H1 (cell line): ENCODE data around the gene TMCC3. TPM values are rescaled to one million over a fixed set of nuclear protein-coding genes. Genes with fewer than 3 reads are reported as not detected.

Experiments used
- BCL11A ChIP-seq, 2 experiments: IDR thresholded peaks; one replicate each; pipeline ENCODE4 v1.6.1; 2011; ENCODE audit warnings: low read depth in 2 of 2, low read length in 2 of 2, mild to moderate bottlenecking in 2 of 2
- CBX8 ChIP-seq: fragments of 300-800, 300-1000 bp; sonication (generic); IDR thresholded peaks from 2 replicates; pipeline ENCODE4 v1.7.1; 2016; ENCODE audit warnings: low read depth, low read length, borderline replicate concordance
- GTF2F1 ChIP-seq: IDR thresholded peaks from 2 replicates; pipeline ENCODE4 v1.6.1; 2012; ENCODE audit warnings: low read depth, low read length, improper control_type of control experiment, borderline replicate concordance
- JUND ChIP-seq: IDR thresholded peaks from 2 replicates; pipeline ENCODE4 v1.6.1; 2011; ENCODE audit warnings: mild to moderate bottlenecking, improper control_type of control experiment, low read length
- NANOG ChIP-seq: IDR thresholded peaks from 2 replicates; pipeline ENCODE4 v1.6.1; 2011; ENCODE audit warnings: low read length, low read depth, mild to moderate bottlenecking, inconsistent platforms; ENCODE audit not compliant: insufficient read depth, poor library complexity, severe bottlenecking
- RBBP5 ChIP-seq: IDR thresholded peaks from 2 replicates; pipeline ENCODE4 v1.7.1; 2012; ENCODE audit warnings: low read depth, mild to moderate bottlenecking, inconsistent platforms, low read length, moderate library complexity, borderline replicate concordance
- RNF2 ChIP-seq: fragments of 200-900, 300-1000 bp; sonication (generic); IDR thresholded peaks from 2 replicates; pipeline ENCODE4 v1.7.1; 2016; ENCODE audit warnings: borderline replicate concordance, low read depth, mild to moderate bottlenecking, antibody characterized with exemption, low read length; ENCODE audit not compliant: poor library complexity, severe bottlenecking; ENCODE audit errors: missing control alignments
- SAP30 ChIP-seq: fragments of 300-600 bp; sonication (generic); IDR thresholded peaks from 2 replicates; pipeline ENCODE4 v1.7.1; 2012; ENCODE audit warnings: low read length, moderate library complexity, mild to moderate bottlenecking, inconsistent platforms; ENCODE audit not compliant: insufficient read depth, insufficient replicate concordance
- SP4 ChIP-seq: IDR thresholded peaks from 2 replicates; pipeline ENCODE4 v1.6.1; 2012; ENCODE audit warnings: low read length, inconsistent platforms
- SRF ChIP-seq: IDR thresholded peaks from 2 replicates; pipeline ENCODE4 v1.6.1; 2011; ENCODE audit warnings: mild to moderate bottlenecking, low read depth, low read length, moderate library complexity
- TEAD4 ChIP-seq: IDR thresholded peaks from 2 replicates; pipeline ENCODE4 v1.6.1; 2012; ENCODE audit warnings: low read depth, low read length, inconsistent platforms, mixed read lengths
- polyA plus RNA-seq, 7 experiments: library from polyadenylated mRNA; depleted of rRNA in 3 of 7; stranded (reverse) in 5 of 7; unstranded in 2 of 7; fragments of >200 nt in 5 of 7; fragments of 200-250 nt in 2 of 7; gene quantifications; 1 replicate in 5 of 7; 2 replicates in 1 of 7; 4 replicates in 1 of 7; pipeline versions ENCODE4 v1.2.1 to v1.2.3, GENCODE V29; 2011 to 2013; ENCODE audit warnings: missing spikeins in 2 of 7, mixed read lengths in 2 of 7
- total RNA-seq: library from RNA; stranded (reverse); fragmentation: NEBNext Ultra II Directional; extraction: Animal tissue kit (Norgen Biotek cat#: 25700); gene quantifications from 2 replicates; pipeline ENCODE4 v1.2.1, GENCODE V29; 2021
- TF ChIP-seq, protein P1 (sequence below): fragments of 300-600 bp; sonication (generic); IDR thresholded peaks from 2 replicates; pipeline ENCODE4 v1.7.1; 2012; ENCODE audit warnings: low read length, moderate library complexity, mild to moderate bottlenecking, inconsistent platforms; ENCODE audit not compliant: insufficient replicate concordance

The TMCC3 gene
- total and polyA plus RNA-seq, 2 of the 8 experiments (the other 6 are each of a cell fraction or from before 2014, with no cell fraction given), result 1.7 to 4.1 TPM

GRCh38 chr12:94689646-94690036, 39.3 kb upstream of the TMCC3 start (continued):
- TF ChIP-seq, protein P1, sequence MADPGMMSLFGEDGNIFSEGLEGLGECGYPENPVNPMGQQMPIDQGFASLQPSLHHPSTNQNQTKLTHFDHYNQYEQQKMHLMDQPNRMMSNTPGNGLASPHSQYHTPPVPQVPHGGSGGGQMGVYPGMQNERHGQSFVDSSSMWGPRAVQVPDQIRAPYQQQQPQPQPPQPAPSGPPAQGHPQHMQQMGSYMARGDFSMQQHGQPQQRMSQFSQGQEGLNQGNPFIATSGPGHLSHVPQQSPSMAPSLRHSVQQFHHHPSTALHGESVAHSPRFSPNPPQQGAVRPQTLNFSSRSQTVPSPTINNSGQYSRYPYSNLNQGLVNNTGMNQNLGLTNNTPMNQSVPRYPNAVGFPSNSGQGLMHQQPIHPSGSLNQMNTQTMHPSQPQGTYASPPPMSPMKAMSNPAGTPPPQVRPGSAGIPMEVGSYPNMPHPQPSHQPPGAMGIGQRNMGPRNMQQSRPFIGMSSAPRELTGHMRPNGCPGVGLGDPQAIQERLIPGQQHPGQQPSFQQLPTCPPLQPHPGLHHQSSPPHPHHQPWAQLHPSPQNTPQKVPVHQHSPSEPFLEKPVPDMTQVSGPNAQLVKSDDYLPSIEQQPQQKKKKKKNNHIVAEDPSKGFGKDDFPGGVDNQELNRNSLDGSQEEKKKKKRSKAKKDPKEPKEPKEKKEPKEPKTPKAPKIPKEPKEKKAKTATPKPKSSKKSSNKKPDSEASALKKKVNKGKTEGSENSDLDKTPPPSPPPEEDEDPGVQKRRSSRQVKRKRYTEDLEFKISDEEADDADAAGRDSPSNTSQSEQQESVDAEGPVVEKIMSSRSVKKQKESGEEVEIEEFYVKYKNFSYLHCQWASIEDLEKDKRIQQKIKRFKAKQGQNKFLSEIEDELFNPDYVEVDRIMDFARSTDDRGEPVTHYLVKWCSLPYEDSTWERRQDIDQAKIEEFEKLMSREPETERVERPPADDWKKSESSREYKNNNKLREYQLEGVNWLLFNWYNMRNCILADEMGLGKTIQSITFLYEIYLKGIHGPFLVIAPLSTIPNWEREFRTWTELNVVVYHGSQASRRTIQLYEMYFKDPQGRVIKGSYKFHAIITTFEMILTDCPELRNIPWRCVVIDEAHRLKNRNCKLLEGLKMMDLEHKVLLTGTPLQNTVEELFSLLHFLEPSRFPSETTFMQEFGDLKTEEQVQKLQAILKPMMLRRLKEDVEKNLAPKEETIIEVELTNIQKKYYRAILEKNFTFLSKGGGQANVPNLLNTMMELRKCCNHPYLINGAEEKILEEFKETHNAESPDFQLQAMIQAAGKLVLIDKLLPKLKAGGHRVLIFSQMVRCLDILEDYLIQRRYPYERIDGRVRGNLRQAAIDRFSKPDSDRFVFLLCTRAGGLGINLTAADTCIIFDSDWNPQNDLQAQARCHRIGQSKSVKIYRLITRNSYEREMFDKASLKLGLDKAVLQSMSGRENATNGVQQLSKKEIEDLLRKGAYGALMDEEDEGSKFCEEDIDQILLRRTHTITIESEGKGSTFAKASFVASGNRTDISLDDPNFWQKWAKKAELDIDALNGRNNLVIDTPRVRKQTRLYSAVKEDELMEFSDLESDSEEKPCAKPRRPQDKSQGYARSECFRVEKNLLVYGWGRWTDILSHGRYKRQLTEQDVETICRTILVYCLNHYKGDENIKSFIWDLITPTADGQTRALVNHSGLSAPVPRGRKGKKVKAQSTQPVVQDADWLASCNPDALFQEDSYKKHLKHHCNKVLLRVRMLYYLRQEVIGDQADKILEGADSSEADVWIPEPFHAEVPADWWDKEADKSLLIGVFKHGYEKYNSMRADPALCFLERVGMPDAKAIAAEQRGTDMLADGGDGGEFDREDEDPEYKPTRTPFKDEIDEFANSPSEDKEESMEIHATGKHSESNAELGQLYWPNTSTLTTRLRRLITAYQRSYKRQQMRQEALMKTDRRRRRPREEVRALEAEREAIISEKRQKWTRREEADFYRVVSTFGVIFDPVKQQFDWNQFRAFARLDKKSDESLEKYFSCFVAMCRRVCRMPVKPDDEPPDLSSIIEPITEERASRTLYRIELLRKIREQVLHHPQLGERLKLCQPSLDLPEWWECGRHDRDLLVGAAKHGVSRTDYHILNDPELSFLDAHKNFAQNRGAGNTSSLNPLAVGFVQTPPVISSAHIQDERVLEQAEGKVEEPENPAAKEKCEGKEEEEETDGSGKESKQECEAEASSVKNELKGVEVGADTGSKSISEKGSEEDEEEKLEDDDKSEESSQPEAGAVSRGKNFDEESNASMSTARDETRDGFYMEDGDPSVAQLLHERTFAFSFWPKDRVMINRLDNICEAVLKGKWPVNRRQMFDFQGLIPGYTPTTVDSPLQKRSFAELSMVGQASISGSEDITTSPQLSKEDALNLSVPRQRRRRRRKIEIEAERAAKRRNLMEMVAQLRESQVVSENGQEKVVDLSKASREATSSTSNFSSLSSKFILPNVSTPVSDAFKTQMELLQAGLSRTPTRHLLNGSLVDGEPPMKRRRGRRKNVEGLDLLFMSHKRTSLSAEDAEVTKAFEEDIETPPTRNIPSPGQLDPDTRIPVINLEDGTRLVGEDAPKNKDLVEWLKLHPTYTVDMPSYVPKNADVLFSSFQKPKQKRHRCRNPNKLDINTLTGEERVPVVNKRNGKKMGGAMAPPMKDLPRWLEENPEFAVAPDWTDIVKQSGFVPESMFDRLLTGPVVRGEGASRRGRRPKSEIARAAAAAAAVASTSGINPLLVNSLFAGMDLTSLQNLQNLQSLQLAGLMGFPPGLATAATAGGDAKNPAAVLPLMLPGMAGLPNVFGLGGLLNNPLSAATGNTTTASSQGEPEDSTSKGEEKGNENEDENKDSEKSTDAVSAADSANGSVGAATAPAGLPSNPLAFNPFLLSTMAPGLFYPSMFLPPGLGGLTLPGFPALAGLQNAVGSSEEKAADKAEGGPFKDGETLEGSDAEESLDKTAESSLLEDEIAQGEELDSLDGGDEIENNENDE, result no peak
- TF ChIP-seq TEAD4 (no peak), RNF2 (no peak), RBBP5 (no peak), SAP30 (no peak), JUND (no peak), BCL11A (IDR thresholded peaks at IDR 0.05; ENCODE audit: low read depth in 2 of 2, low read length in 2 of 2) (no peak), SRF (no peak), NANOG (no peak), CBX8 (no peak), SP4 (no peak), GTF2F1 (no peak)
